Osteocyte (in vitro differentiated cells): Measurements from ENCODE around the gene CCDC6. TPM values are rescaled to one million over a fixed set of nuclear protein-coding genes. Genes with fewer than 3 reads are reported as not detected.
"Not testable (repeated sequence)": the region's sequence is repeated elsewhere in the genome, so short reads cannot be mapped to it uniquely, and the experiment has no call there.

Experiments
- DNase-seq: peaks from one replicate; pipeline ENCODE4 v3.0.0; 2021; ENCODE audit warnings: mixed read lengths; ENCODE audit not compliant: unreplicated experiment; ENCODE audit errors: extremely low spot score
- H3K27ac Mint-ChIP-seq: one replicate; pipeline ENCODE4 v1.8.0; 2021; ENCODE audit warnings: mild to moderate bottlenecking, mixed read lengths; ENCODE audit not compliant: unreplicated experiment
- H3K27me3 Mint-ChIP-seq: one replicate; pipeline ENCODE4 v1.8.0; 2021; ENCODE audit warnings: mixed read lengths; ENCODE audit not compliant: unreplicated experiment
- H3K36me3 Mint-ChIP-seq: one replicate; pipeline ENCODE4 v1.8.0; 2021; ENCODE audit warnings: mixed read lengths; ENCODE audit not compliant: unreplicated experiment
- H3K4me1 Mint-ChIP-seq: one replicate; pipeline ENCODE4 v1.8.0; 2021; ENCODE audit warnings: mixed read lengths; ENCODE audit not compliant: unreplicated experiment
- H3K4me3 Mint-ChIP-seq: one replicate; pipeline ENCODE4 v1.8.0; 2021; ENCODE audit warnings: mild to moderate bottlenecking, moderate library complexity, mixed read lengths; ENCODE audit not compliant: unreplicated experiment
- H3K9me3 Mint-ChIP-seq: one replicate; pipeline ENCODE4 v1.8.0; 2021; ENCODE audit warnings: mixed read lengths; ENCODE audit not compliant: unreplicated experiment
- CTCF ChIP-seq: fragments of 200-600 bp; sonication (generic); IDR thresholded peaks from 2 replicates; pipeline ENCODE4 v1.5.0; 2021; ENCODE audit warnings: antibody characterized with exemption, mild to moderate bottlenecking, moderate library complexity
- total RNA-seq: library from RNA; stranded (reverse); gene quantifications from 2 replicates; pipeline ENCODE4 v1.2.1, GENCODE V29; 2021

Gene CCDC6
- total RNA-seq, 1 donor from 2014 or later = 38.0 TPM

- DNase-seq = no peak
- no peak for TF ChIP-seq CTCF
- Mint-ChIP-seq H3K4me3 (no peak overlapping the region), H3K27me3 (peaks cover 49% of the 10 kb centered on the region), H3K9me3 (no peaks in the 10 kb centered on the region), H3K36me3 (no peaks in the 10 kb centered on the region), H3K4me1 (no peaks in the 10 kb centered on the region), H3K27ac (no peak overlapping the region)
Observed at GRCh38 chr10:59748834-59749233, 157.5 kb downstream of the CCDC6 start.

- Mint-ChIP-seq H3K4me1 (no peaks in the 10 kb centered on the region), H3K27me3 (peaks cover 20% of the 10 kb centered on the region), H3K9me3 (no peaks in the 10 kb centered on the region), H3K36me3 (no peaks in the 10 kb centered on the region), H3K4me3 (no peak overlapping the region), H3K27ac (no peak overlapping the region)
- TF ChIP-seq CTCF = no peak
- DNase-seq = no peak
Observed at GRCh38 chr10:59745163-59745650, 161.1 kb downstream of the CCDC6 start.

- peaks cover 20% of the 10 kb centered on the region for H3K27me3 Mint-ChIP-seq
- not testable (repeated sequence) for DNase-seq, H3K4me3 Mint-ChIP-seq, H3K9me3 Mint-ChIP-seq, H3K36me3 Mint-ChIP-seq, H3K27ac Mint-ChIP-seq, H3K4me1 Mint-ChIP-seq
Observed at GRCh38 chr10:59744762-59745161, 161.6 kb downstream of the CCDC6 start.

GRCh38 chr10:59744156-59744555 lies 162.2 kb downstream of the CCDC6 start:
- peaks cover 20% of the 10 kb centered on the region for H3K27me3 Mint-ChIP-seq
- H3K27ac Mint-ChIP-seq, H3K4me1 Mint-ChIP-seq, DNase-seq, H3K36me3 Mint-ChIP-seq, H3K4me3 Mint-ChIP-seq, H3K9me3 Mint-ChIP-seq: not testable (repeated sequence)

GRCh38 chr10:59741583-59741982 lies 164.8 kb downstream of the CCDC6 start:
- Mint-ChIP-seq H3K4me3 (no peak overlapping the region), H3K36me3 (no peaks in the 10 kb centered on the region), H3K27me3 (peaks cover 23% of the 10 kb centered on the region), H3K9me3 (no peaks in the 10 kb centered on the region), H3K4me1 (no peaks in the 10 kb centered on the region), H3K27ac (no peak overlapping the region)
- no peak for DNase-seq
- no peak for TF ChIP-seq CTCF

- Mint-ChIP-seq H3K27me3 (peaks cover 24% of the 10 kb centered on the region), H3K36me3 (no peaks in the 10 kb centered on the region), H3K4me1 (no peaks in the 10 kb centered on the region), H3K27ac (no peak overlapping the region), H3K9me3 (no peaks in the 10 kb centered on the region), H3K4me3 (no peak overlapping the region)
- DNase-seq = no peak
- no peak for TF ChIP-seq CTCF
Observed at GRCh38 chr10:59741048-59741447, 165.3 kb downstream of the CCDC6 start.

Other genes starting within 250 kb of the CCDC6 start
- gene SLC16A9, start 196.7 kb downstream of the CCDC6 start, total RNA-seq = 0.32 and 0.50 TPM in 2 replicates
- not detected in 2 replicates for gene MRLN, start 153.1 kb downstream of the CCDC6 start, total RNA-seq